ENCODE results near the gene WWP2. TPM values are rescaled to one million over a fixed set of nuclear protein-coding genes. Genes with fewer than 3 reads are reported as not detected.

Gene WWP2
- polyA plus RNA-seq, 1 donor (not counting 4 experiments of a cell fraction or from before 2014, with no cell fraction given), result 6.9 TPM

DNA sequence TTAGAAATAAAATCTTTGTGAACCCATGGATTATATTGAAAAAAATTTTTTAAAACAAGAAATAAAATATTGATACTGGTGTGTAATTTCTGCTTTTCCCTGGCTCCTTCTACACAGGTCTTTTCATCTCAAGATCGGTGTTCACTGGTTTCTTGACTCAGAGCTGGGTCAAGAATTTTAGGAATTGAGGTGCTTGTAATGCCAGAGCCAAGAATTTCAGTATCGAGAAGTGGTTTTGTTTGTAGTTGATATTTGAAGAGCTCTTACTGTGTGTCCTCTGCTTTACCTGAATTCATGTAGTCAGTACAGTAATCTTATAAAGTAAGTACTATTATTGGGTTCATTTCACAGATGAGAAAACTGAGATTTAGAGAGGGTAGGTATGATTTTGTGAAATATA is 7.3 kb downstream of the WWP2 start:
- no peak for DNase-seq (ENCODE audit: low read depth, low spot score)
- FAIRE-seq, result no peak
- Histone ChIP-seq H3K36me3 (ENCODE audit: control insufficient read depth in 2 of 2, extremely low read depth in 1 of 2, insufficient read depth in 2 of 2, low read length in 2 of 2) (no peaks in the 10 kb centered on the region), H3K27ac (ENCODE audit: control insufficient read depth, insufficient read depth, low read length) (no peak overlapping the region), H3K9me3 (ENCODE audit: control insufficient read depth, low read depth, low read length) (no peaks in the 10 kb centered on the region), H3K4me1 (ENCODE audit: control insufficient read depth, extremely low read depth, insufficient read depth, low read length) (no peaks in the 10 kb centered on the region), H3K79me2 (ENCODE audit: control insufficient read depth, insufficient read depth, low read length) (peaks cover 52% of the 10 kb centered on the region), H3K4me3 (ENCODE audit: control insufficient read depth in 2 of 3, extremely low read depth in 1 of 3, insufficient read depth in 2 of 3, low read depth in 1 of 3, low read length in 3 of 3) (no peak overlapping the region), H4K20me1 (ENCODE audit: control insufficient read depth, extremely low read depth, insufficient read depth, low read length) (no peaks in the 10 kb centered on the region), H3K4me2 (ENCODE audit: control insufficient read depth, extremely low read depth, insufficient read depth, low read depth, low read length) (no peak overlapping the region), H3K9me1 (ENCODE audit: control insufficient read depth, extremely low read depth, insufficient read depth, low read length) (no peaks in the 10 kb centered on the region), H2AFZ (ENCODE audit: control insufficient read depth, low read length) (no peak overlapping the region), H3K9ac (ENCODE audit: control insufficient read depth, extremely low read depth, insufficient read depth, low read length) (no peak overlapping the region), H3K27me3 (ENCODE audit: control insufficient read depth, extremely low read depth, insufficient read depth, low read length) (no peaks in the 10 kb centered on the region)
- no peak for TF ChIP-seq EZH2 (IDR thresholded peaks at IDR 0.05; ENCODE audit: low read length)
- TF ChIP-seq, protein P1, sequence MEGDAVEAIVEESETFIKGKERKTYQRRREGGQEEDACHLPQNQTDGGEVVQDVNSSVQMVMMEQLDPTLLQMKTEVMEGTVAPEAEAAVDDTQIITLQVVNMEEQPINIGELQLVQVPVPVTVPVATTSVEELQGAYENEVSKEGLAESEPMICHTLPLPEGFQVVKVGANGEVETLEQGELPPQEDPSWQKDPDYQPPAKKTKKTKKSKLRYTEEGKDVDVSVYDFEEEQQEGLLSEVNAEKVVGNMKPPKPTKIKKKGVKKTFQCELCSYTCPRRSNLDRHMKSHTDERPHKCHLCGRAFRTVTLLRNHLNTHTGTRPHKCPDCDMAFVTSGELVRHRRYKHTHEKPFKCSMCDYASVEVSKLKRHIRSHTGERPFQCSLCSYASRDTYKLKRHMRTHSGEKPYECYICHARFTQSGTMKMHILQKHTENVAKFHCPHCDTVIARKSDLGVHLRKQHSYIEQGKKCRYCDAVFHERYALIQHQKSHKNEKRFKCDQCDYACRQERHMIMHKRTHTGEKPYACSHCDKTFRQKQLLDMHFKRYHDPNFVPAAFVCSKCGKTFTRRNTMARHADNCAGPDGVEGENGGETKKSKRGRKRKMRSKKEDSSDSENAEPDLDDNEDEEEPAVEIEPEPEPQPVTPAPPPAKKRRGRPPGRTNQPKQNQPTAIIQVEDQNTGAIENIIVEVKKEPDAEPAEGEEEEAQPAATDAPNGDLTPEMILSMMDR (optimal IDR thresholded peaks at IDR 0.05 in 1 of 3, IDR thresholded peaks at IDR 0.05 in 1 of 3, conservative IDR thresholded peaks at IDR 0.05 in 1 of 3; ENCODE audit: extremely low read depth in 1 of 3, insufficient read depth in 2 of 3, low read length in 3 of 3), result no peak
- dilution Hi-C loops (cut with MboI; ENCODE audit: extremely low pct_ligation_motif_present, low sequenced_read_pairs), result no loop called here

DNA sequence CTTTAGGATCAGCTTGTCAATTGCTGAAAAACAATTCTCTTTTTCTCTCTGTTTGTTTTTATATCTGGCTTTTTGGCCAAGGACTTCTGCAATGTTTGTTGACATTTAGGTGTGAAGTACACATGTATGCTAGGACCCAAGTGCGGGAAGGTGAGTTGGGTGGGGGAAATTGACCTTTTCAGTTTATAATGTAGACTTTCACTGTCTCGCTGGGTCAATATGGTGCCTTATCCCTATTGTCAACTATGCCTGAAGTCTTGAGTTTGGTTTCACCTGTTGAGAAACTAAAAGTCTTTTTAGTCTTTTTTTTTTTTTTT is 9.5 kb downstream of the WWP2 start:
- Histone ChIP-seq H3K79me2 (ENCODE audit: control insufficient read depth, insufficient read depth, low read length) (peaks cover 42% of the 10 kb centered on the region), H4K20me1 (ENCODE audit: control insufficient read depth, extremely low read depth, insufficient read depth, low read length) (no peaks in the 10 kb centered on the region)
- no peak for FAIRE-seq

More for the DNA sequence above, 9.5 kb downstream of the WWP2 start:
- H3K27me3 ChIP-seq (ENCODE audit: control insufficient read depth, extremely low read depth, insufficient read depth, low read length), result no peaks in the 10 kb centered on the region
- no peak overlapping the region for H3K4me2 ChIP-seq (ENCODE audit: control insufficient read depth, extremely low read depth, insufficient read depth, low read depth, low read length)
- dilution Hi-C loops (cut with MboI; ENCODE audit: extremely low pct_ligation_motif_present, low sequenced_read_pairs), result no loop called here
- H3K36me3 ChIP-seq (ENCODE audit: control insufficient read depth in 2 of 2, extremely low read depth in 1 of 2, insufficient read depth in 2 of 2, low read length in 2 of 2), result no peaks in the 10 kb centered on the region
- H3K9me1 ChIP-seq (ENCODE audit: control insufficient read depth, extremely low read depth, insufficient read depth, low read length), result no peaks in the 10 kb centered on the region
- H3K4me3 ChIP-seq (ENCODE audit: control insufficient read depth in 2 of 3, extremely low read depth in 1 of 3, insufficient read depth in 2 of 3, low read depth in 1 of 3, low read length in 3 of 3), result no peak overlapping the region
- DNase-seq (ENCODE audit: low read depth, low spot score), result no peak
- H3K27ac ChIP-seq (ENCODE audit: control insufficient read depth, insufficient read depth, low read length), result no peak overlapping the region
- no peak for TF ChIP-seq EZH2 (IDR thresholded peaks at IDR 0.05; ENCODE audit: low read length)
- TF ChIP-seq, protein P1 (optimal IDR thresholded peaks at IDR 0.05 in 1 of 3, IDR thresholded peaks at IDR 0.05 in 1 of 3, conservative IDR thresholded peaks at IDR 0.05 in 1 of 3; ENCODE audit: extremely low read depth in 1 of 3, insufficient read depth in 2 of 3, low read length in 3 of 3), result no peak
- no peaks in the 10 kb centered on the region for H3K4me1 ChIP-seq (ENCODE audit: control insufficient read depth, extremely low read depth, insufficient read depth, low read length)
- H3K9ac ChIP-seq (ENCODE audit: control insufficient read depth, extremely low read depth, insufficient read depth, low read length), result no peak overlapping the region
- no peaks in the 10 kb centered on the region for H3K9me3 ChIP-seq (ENCODE audit: control insufficient read depth, low read depth, low read length)
- no peak overlapping the region for H2AFZ ChIP-seq (ENCODE audit: control insufficient read depth, low read length)

All from keratinocyte (primary cell).